Measurements from ENCODE around the gene CNEP1R1.

Gene CNEP1R1

GRCh38 chr16:50045412-50045811 is 20.4 kb downstream of the CNEP1R1 start:
- Histone ChIP-seq H3K9ac (ENCODE audit: low read length) (no peak overlapping the region), H3K79me1 (replicated peaks; ENCODE audit: low read length, poor library complexity, severe bottlenecking) (no peaks in the 10 kb centered on the region), H2BK120ac (ENCODE audit: low read depth, low read length) (no peak overlapping the region), H3K14ac (ENCODE audit: low read length in 2 of 2) (no peak overlapping the region), H2BK15ac (ENCODE audit: low read depth, poor library complexity, severe bottlenecking) (no peak overlapping the region), H3K23ac (ENCODE audit: low read length in 2 of 2) (no peak overlapping the region), H3K18ac (ENCODE audit: low read depth in 1 of 2, low read length in 2 of 2) (no peak overlapping the region), H2BK12ac (ENCODE audit: low read length in 2 of 2) (no peak overlapping the region), H3K4me3 (ENCODE audit: insufficient read depth in 1 of 2, low read depth in 1 of 2, low read length in 2 of 2) (no peak overlapping the region), H3K4me1 (ENCODE audit: control insufficient read depth, insufficient read depth, low read depth, low read length) (no peaks in the 10 kb centered on the region), H3K4me2 (ENCODE audit: low read length, poor library complexity, severe bottlenecking) (no peak overlapping the region), H4K91ac (ENCODE audit: low read length) (no peak overlapping the region), H3K9me3 (ENCODE audit: control insufficient read depth, low read length) (no peaks in the 10 kb centered on the region), H3K27ac (ENCODE audit: low read length, poor library complexity, severe bottlenecking) (no peak overlapping the region), H3K36me3 (ENCODE audit: control insufficient read depth in 1 of 2, insufficient read depth in 2 of 2, low read depth in 1 of 2, low read length in 2 of 2) (no peaks in the 10 kb centered on the region), H2AFZ (ENCODE audit: low read depth, low read length) (no peak overlapping the region), H4K8ac (ENCODE audit: low read length) (no peak overlapping the region), H3K27me3 (ENCODE audit: control insufficient read depth in 1 of 2, insufficient read depth in 1 of 2, low read length in 2 of 2) (peaks cover 5 to 7% of the 10 kb centered on the region in 2 experiments), H2BK5ac (ENCODE audit: low read depth, low read length, poor library complexity, severe bottlenecking) (no peak overlapping the region), H2AK5ac (ENCODE audit: low read length, severe bottlenecking) (no peak overlapping the region), H3K4ac (ENCODE audit: low read depth in 1 of 2, low read length in 2 of 2) (no peak overlapping the region)
- 81% methylated on average over 4 of the region's 4 CpGs for WGBS
- no peak for DNase-seq

- Histone ChIP-seq H3K27ac (ENCODE audit: low read length, poor library complexity, severe bottlenecking) (no peak overlapping the region), H3K79me1 (replicated peaks; ENCODE audit: low read length, poor library complexity, severe bottlenecking) (no peaks in the 10 kb centered on the region), H2BK12ac (ENCODE audit: low read length in 2 of 2) (no peak overlapping the region), H4K91ac (ENCODE audit: low read length) (no peak overlapping the region), H2BK120ac (ENCODE audit: low read depth, low read length) (no peak overlapping the region), H2AFZ (ENCODE audit: low read depth, low read length) (no peak overlapping the region), H3K4ac (ENCODE audit: low read depth in 1 of 2, low read length in 2 of 2) (no peak overlapping the region), H4K8ac (ENCODE audit: low read length) (no peak overlapping the region), H2AK5ac (ENCODE audit: low read length, severe bottlenecking) (no peak overlapping the region), H3K9me3 (ENCODE audit: control insufficient read depth, low read length) (no peaks in the 10 kb centered on the region), H3K27me3 (ENCODE audit: control insufficient read depth in 1 of 2, insufficient read depth in 1 of 2, low read length in 2 of 2) (peaks cover 7% of the 10 kb centered on the region in 2 experiments), H3K9ac (ENCODE audit: low read length) (no peak overlapping the region), H2BK5ac (ENCODE audit: low read depth, low read length, poor library complexity, severe bottlenecking) (no peak overlapping the region), H3K4me3 (ENCODE audit: insufficient read depth in 1 of 2, low read depth in 1 of 2, low read length in 2 of 2) (no peak overlapping the region), H3K14ac (ENCODE audit: low read length in 2 of 2) (no peak overlapping the region), H3K4me2 (ENCODE audit: low read length, poor library complexity, severe bottlenecking) (no peak overlapping the region), H3K36me3 (ENCODE audit: control insufficient read depth in 1 of 2, insufficient read depth in 2 of 2, low read depth in 1 of 2, low read length in 2 of 2) (no peaks in the 10 kb centered on the region), H3K18ac (ENCODE audit: low read depth in 1 of 2, low read length in 2 of 2) (no peak overlapping the region), H2BK15ac (ENCODE audit: low read depth, poor library complexity, severe bottlenecking) (no peak overlapping the region), H3K4me1 (ENCODE audit: control insufficient read depth, insufficient read depth, low read depth, low read length) (no peaks in the 10 kb centered on the region), H3K23ac (ENCODE audit: low read length in 2 of 2) (no peak overlapping the region)
- 64% methylated on average over 4 of the region's 6 CpGs for WGBS
- no peak for DNase-seq
Observed at GRCh38 chr16:50046853-50047252, 21.8 kb downstream of the CNEP1R1 start.

GRCh38 chr16:50047864-50048263 is 22.8 kb downstream of the CNEP1R1 start:
- no peak overlapping the region for H3K4ac ChIP-seq (ENCODE audit: low read depth in 1 of 2, low read length in 2 of 2)
- H3K36me3 ChIP-seq (ENCODE audit: control insufficient read depth in 1 of 2, insufficient read depth in 2 of 2, low read depth in 1 of 2, low read length in 2 of 2), result no peaks in the 10 kb centered on the region
- H2BK5ac ChIP-seq (ENCODE audit: low read depth, low read length, poor library complexity, severe bottlenecking), result no peak overlapping the region
- no peak overlapping the region for H4K8ac ChIP-seq (ENCODE audit: low read length)
- no peak overlapping the region for H3K4me3 ChIP-seq (ENCODE audit: insufficient read depth in 1 of 2, low read depth in 1 of 2, low read length in 2 of 2)
- no peak overlapping the region for H2AK5ac ChIP-seq (ENCODE audit: low read length, severe bottlenecking)
- no peak overlapping the region for H3K27ac ChIP-seq (ENCODE audit: low read length, poor library complexity, severe bottlenecking)
- no peak for DNase-seq
- H3K23ac ChIP-seq (ENCODE audit: low read length in 2 of 2), result no peak overlapping the region
- H3K79me1 ChIP-seq (replicated peaks; ENCODE audit: low read length, poor library complexity, severe bottlenecking), result no peaks in the 10 kb centered on the region
- H3K18ac ChIP-seq (ENCODE audit: low read depth in 1 of 2, low read length in 2 of 2), result no peak overlapping the region
- peaks cover 7% of the 10 kb centered on the region in 2 experiments for H3K27me3 ChIP-seq (ENCODE audit: control insufficient read depth in 1 of 2, insufficient read depth in 1 of 2, low read length in 2 of 2)
- H2BK15ac ChIP-seq (ENCODE audit: low read depth, poor library complexity, severe bottlenecking), result no peak overlapping the region
- no peak overlapping the region for H3K9ac ChIP-seq (ENCODE audit: low read length)
- WGBS, result 40% methylated on average over 1 of the region's 2 CpGs
- H2BK120ac ChIP-seq (ENCODE audit: low read depth, low read length), result no peak overlapping the region
- no peak overlapping the region for H2AFZ ChIP-seq (ENCODE audit: low read depth, low read length)
- no peaks in the 10 kb centered on the region for H3K4me1 ChIP-seq (ENCODE audit: control insufficient read depth, insufficient read depth, low read depth, low read length)
- no peak overlapping the region for H4K91ac ChIP-seq (ENCODE audit: low read length)
- no peak overlapping the region for H3K4me2 ChIP-seq (ENCODE audit: low read length, poor library complexity, severe bottlenecking)
- H3K9me3 ChIP-seq (ENCODE audit: control insufficient read depth, low read length), result no peaks in the 10 kb centered on the region
- no peak overlapping the region for H2BK12ac ChIP-seq (ENCODE audit: low read length in 2 of 2)
- H3K14ac ChIP-seq (ENCODE audit: low read length in 2 of 2), result no peak overlapping the region

- Histone ChIP-seq H3K23ac (ENCODE audit: low read length in 2 of 2) (no peak overlapping the region), H3K36me3 (ENCODE audit: control insufficient read depth in 1 of 2, insufficient read depth in 2 of 2, low read depth in 1 of 2, low read length in 2 of 2) (no peaks in the 10 kb centered on the region), H4K91ac (ENCODE audit: low read length) (no peak overlapping the region), H3K4ac (ENCODE audit: low read depth in 1 of 2, low read length in 2 of 2) (no peak overlapping the region), H3K4me3 (ENCODE audit: insufficient read depth in 1 of 2, low read depth in 1 of 2, low read length in 2 of 2) (no peak overlapping the region), H2BK120ac (ENCODE audit: low read depth, low read length) (no peak overlapping the region), H3K18ac (ENCODE audit: low read depth in 1 of 2, low read length in 2 of 2) (no peak overlapping the region), H3K4me1 (ENCODE audit: control insufficient read depth, insufficient read depth, low read depth, low read length) (no peaks in the 10 kb centered on the region), H2AK5ac (ENCODE audit: low read length, severe bottlenecking) (no peak overlapping the region), H3K14ac (ENCODE audit: low read length in 2 of 2) (no peak overlapping the region), H3K27ac (ENCODE audit: low read length, poor library complexity, severe bottlenecking) (no peak overlapping the region), H3K4me2 (ENCODE audit: low read length, poor library complexity, severe bottlenecking) (no peak overlapping the region), H3K9ac (ENCODE audit: low read length) (no peak overlapping the region), H2BK15ac (ENCODE audit: low read depth, poor library complexity, severe bottlenecking) (no peak overlapping the region), H3K9me3 (ENCODE audit: control insufficient read depth, low read length) (no peaks in the 10 kb centered on the region), H2BK5ac (ENCODE audit: low read depth, low read length, poor library complexity, severe bottlenecking) (no peak overlapping the region), H2AFZ (ENCODE audit: low read depth, low read length) (no peak overlapping the region), H3K79me1 (replicated peaks; ENCODE audit: low read length, poor library complexity, severe bottlenecking) (no peaks in the 10 kb centered on the region), H4K8ac (ENCODE audit: low read length) (no peak overlapping the region), H3K27me3 (ENCODE audit: control insufficient read depth in 1 of 2, insufficient read depth in 1 of 2, low read length in 2 of 2) (peaks cover 4 to 7% of the 10 kb centered on the region in 2 experiments), H2BK12ac (ENCODE audit: low read length in 2 of 2) (no peak overlapping the region)
- DNase-seq, result no peak
- WGBS, result 65% methylated on average over 2 of the region's 2 CpGs
Observed at GRCh38 chr16:50050802-50051201, 25.8 kb downstream of the CNEP1R1 start.
